SK-N-SH (cell line): ENCODE results near the gene EHBP1L1.

Experiments
- POLR2AphosphoS5 ChIP-seq: IDR thresholded peaks from 2 replicates; pipeline ENCODE4 v1.6.1; 2012; ENCODE audit warnings: low read depth, low read length
- TF ChIP-seq, protein P1 (sequence below): fragments of 200-600 bp; sonication (generic); IDR thresholded peaks from 2 replicates; pipeline ENCODE4 v1.6.1; 2017; ENCODE audit warnings: antibody characterized with exemption, mild to moderate bottlenecking, moderate library complexity

DNA sequence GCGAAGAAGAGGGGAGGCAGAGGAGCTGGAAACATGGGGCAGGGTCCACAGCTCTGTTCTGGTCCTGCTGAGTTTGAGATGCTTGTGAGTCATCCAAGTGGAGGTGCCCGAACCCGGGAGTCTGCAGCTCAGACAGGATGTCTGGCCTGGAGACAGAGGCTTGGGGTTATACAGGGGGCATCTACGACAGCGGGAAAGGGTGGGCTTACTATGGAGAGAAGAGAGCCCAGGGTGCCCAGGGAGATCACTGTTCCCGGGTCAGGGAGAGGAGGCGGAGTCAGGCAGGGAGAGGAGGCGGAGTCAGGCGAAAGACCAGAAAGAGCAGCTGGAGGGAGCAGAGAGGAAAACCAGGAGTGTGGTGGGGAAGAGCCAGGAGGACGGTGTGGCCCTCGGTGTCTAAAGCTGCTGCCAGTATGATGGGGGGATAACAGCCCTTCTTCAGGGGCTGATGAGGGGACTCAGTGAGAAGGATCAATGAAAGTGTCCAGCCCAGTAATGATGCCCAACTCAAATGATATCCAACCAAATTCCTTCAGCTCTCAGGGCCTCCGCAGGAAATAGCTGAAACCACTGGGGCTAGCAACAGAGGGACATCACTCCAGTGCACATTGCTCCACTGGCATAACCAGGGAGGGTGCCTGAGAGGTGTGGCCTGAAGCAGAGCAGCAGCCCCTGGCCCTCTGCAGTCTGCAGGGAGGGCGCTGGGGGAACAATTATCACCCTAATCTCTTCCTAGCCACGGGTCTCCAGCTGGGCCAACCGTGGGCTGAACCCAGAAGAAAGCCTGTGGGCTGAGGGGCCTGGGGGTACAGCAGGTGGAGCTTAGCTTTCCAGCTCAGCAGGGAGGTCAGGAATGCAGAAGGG, 15.1 kb upstream of the EHBP1L1 start:
- TF ChIP-seq, protein P1, sequence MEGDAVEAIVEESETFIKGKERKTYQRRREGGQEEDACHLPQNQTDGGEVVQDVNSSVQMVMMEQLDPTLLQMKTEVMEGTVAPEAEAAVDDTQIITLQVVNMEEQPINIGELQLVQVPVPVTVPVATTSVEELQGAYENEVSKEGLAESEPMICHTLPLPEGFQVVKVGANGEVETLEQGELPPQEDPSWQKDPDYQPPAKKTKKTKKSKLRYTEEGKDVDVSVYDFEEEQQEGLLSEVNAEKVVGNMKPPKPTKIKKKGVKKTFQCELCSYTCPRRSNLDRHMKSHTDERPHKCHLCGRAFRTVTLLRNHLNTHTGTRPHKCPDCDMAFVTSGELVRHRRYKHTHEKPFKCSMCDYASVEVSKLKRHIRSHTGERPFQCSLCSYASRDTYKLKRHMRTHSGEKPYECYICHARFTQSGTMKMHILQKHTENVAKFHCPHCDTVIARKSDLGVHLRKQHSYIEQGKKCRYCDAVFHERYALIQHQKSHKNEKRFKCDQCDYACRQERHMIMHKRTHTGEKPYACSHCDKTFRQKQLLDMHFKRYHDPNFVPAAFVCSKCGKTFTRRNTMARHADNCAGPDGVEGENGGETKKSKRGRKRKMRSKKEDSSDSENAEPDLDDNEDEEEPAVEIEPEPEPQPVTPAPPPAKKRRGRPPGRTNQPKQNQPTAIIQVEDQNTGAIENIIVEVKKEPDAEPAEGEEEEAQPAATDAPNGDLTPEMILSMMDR = no peak
- no peak for TF ChIP-seq POLR2AphosphoS5
